Subcutaneous abdominal adipose tissue (tissue), 5 donors: Measurements from ENCODE around the gene RELB.

Experiments used
- H3K27ac ChIP-seq: one replicate; pipeline ENCODE4 v1.7.0; 2013; ENCODE audit warnings: low read depth, mild to moderate bottlenecking, inconsistent platforms, low read length, moderate library complexity
- H3K27me3 ChIP-seq, 5 donors: one replicate each; pipeline ENCODE4 v1.7.0; 2013; ENCODE audit warnings: low read length in 5 of 5, inconsistent platforms in 1 of 5; ENCODE audit not compliant: control insufficient read depth in 5 of 5, insufficient read depth in 4 of 5
- H3K36me3 ChIP-seq, 5 donors: one replicate each; pipeline ENCODE4 v1.7.0; 2013; ENCODE audit warnings: low read length in 5 of 5; ENCODE audit not compliant: control insufficient read depth in 5 of 5, insufficient read depth in 5 of 5
- H3K4me1 ChIP-seq, 5 donors: one replicate each; pipeline ENCODE4 v1.7.0; 2013; ENCODE audit warnings: low read length in 5 of 5, mild to moderate bottlenecking in 3 of 5, moderate library complexity in 1 of 5; ENCODE audit not compliant: control insufficient read depth in 5 of 5, insufficient read depth in 5 of 5
- H3K4me3 ChIP-seq, 5 donors: one replicate each; pipeline ENCODE4 v1.7.0; 2013; ENCODE audit warnings: low read length in 5 of 5, low read depth in 1 of 5
- H3K9ac ChIP-seq, 5 donors: one replicate each; pipeline ENCODE4 v1.7.0; 2013; ENCODE audit warnings: low read length in 5 of 5, mild to moderate bottlenecking in 4 of 5, moderate library complexity in 3 of 5
- H3K9me3 ChIP-seq, 5 donors: one replicate each; pipeline ENCODE4 v1.7.0; 2013; ENCODE audit warnings: low read length in 5 of 5; ENCODE audit not compliant: control insufficient read depth in 5 of 5
- donor health status: healthy.
- donor health status: healthy.
- donor health status: healthy.
- donor health status: healthy.
- donor health status: healthy.

RELB gene

DNA sequence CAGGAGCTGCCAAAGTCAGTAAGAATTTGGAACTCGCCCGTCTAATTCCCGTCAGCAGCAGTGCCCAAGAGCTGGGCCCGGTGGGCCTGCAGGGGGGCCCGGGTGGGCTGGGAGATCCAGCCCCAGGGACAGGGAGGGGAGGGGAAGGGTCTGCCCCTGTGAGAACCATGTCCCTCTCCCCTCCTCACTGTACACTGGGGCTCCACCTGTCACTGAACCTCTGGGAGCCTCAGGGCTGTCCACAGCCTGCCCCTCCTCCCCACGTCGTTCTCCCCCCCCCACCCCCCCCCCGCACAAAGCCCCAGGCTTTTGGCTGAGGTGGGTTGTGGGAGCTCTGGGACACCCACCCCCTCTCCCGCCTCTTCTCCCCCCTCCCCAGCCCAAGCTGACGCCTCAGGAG is 66.8 kb downstream of the RELB start:
- Histone ChIP-seq H3K36me3 (peaks cover 0 to 87% (median 75%) of the 10 kb centered on the region in 5 donors), H3K9me3 (no peaks in the 10 kb centered on the region), H3K4me3 (no peak overlapping the region), H3K27me3 (no peaks in the 10 kb centered on the region), H3K4me1 (peaks cover 0 to 3% (median 0%) of the 10 kb centered on the region in 5 donors), H3K27ac (no peak overlapping the region), H3K9ac (no peak overlapping the region)

DNA sequence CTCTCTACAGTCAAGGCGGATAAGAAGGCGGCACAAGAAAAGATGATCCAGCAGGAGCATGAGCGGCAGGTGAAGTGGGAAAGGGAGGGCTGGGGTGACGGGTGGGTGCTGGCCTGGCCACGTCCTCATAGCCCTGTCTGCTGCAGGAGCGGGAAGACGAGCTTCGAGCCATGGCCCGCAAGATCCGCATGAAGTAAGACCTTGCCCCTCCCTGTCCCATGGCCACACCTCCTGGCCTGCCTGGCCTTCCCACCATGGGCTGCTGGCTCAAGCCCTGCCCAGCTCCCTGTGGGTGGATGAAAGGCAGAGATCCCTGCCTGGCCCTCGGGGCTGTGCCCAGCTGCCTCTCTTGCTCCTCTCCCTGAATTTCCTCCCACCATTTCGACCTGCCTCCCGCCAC is 67.8 kb downstream of the RELB start:
- Histone ChIP-seq H3K4me1 (peaks cover 0 to 3% (median 0%) of the 10 kb centered on the region in 5 donors), H3K4me3 (no peak overlapping the region), H3K9ac (no peak overlapping the region), H3K9me3 (no peaks in the 10 kb centered on the region), H3K27ac (no peak overlapping the region), H3K27me3 (no peaks in the 10 kb centered on the region), H3K36me3 (peaks cover 0 to 79% (median 68%) of the 10 kb centered on the region in 5 donors)

DNA sequence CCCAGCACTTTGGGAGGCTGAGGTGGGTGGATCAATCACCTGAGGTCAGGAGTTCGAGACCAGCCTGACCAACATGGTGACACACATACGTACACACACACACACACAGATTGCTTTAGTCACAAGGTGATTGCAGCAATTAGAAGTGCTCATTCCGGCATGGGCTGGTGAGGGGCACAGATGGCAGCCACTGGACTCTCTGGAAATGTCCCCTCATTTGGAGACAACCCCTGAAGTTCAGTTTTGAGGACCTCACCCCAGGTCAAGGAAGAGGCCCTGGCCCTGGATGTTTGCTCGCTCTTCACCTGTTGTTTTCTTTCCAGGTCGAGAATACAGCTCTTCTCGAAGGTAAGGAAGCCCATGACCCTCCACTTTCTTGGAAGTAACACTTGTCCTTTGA is 69.0 kb downstream of the RELB start:
- H3K36me3 ChIP-seq, result peaks cover 0 to 68% (median 57%) of the 10 kb centered on the region in 5 donors
- no peak overlapping the region for H3K4me3 ChIP-seq
- H3K4me1 ChIP-seq, result peaks cover 0 to 8% (median 0%) of the 10 kb centered on the region in 5 donors
- H3K9me3 ChIP-seq, result no peaks in the 10 kb centered on the region
- no peak overlapping the region for H3K27ac ChIP-seq
- no peaks in the 10 kb centered on the region for H3K27me3 ChIP-seq
- no peak overlapping the region for H3K9ac ChIP-seq

DNA sequence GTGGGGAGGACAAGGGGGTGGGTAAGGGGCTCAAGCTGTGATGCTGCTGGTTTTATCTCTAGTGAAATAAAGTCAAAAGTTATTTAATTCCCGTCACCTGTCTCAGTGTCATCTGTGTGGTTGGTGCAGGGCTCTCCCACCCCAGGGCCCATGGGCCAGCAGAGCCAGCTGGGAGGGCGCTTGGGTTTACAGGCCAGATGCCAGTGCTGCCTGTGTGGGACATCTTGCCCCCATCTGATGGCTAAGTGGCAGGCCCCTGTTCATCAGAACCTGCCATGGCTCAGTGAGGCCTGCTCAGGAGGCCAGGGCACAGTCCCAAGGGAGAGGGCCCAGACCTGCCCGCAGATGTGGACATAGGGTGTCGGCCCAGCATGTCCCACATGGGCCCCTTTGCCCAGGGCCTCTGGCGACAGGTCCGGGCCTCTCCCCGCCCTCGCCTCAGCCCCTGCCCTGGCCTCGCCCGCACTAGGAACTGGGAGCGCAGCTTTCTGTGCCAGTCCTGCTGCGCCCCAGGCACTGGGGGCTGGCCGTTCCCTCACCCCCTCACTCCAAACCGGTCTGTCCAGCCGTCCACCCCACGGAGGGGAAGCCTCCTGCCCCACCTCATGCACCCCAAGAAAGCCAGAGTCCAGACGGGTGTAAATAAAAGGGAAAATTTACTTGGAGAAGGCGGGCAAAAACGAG is 69.7 kb downstream of the RELB start:
- Histone ChIP-seq H3K4me1 (peaks cover 0 to 14% (median 6%) of the 10 kb centered on the region in 5 donors), H3K27ac (no peak overlapping the region), H3K36me3 (peaks cover 0 to 61% (median 52%) of the 10 kb centered on the region in 5 donors)

DNA sequence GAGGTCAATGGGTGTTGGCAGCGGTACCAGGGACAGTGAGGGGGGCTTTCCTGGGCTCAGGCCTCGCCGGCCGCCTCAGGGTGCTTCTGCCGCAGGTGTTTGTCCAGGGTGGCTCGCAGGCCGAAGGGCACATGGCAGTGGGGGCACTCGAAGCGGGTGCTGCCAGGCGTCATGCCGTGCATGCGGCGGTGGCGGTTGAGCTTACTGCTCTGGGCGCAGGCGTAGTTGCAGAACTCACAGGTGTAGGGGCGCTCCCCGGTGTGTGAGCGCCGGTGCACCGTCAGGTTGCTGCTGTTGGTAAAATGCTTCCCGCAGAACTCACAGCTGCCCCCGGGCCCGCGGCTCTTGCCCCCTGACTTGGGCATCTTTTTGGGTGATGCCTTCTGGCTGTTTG is 70.3 kb downstream of the RELB start:
- no peak overlapping the region for H3K9ac ChIP-seq
- no peaks in the 10 kb centered on the region for H3K27me3 ChIP-seq
- H3K4me1 ChIP-seq, result peaks cover 0 to 19% (median 9%) of the 10 kb centered on the region in 5 donors
- H3K4me3 ChIP-seq, result no peak overlapping the region
- no peak overlapping the region for H3K27ac ChIP-seq
- H3K36me3 ChIP-seq, result peaks cover 0 to 59% (median 51%) of the 10 kb centered on the region in 5 donors
- no peaks in the 10 kb centered on the region for H3K9me3 ChIP-seq

More for the DNA sequence above, 69.7 kb downstream of the RELB start:
- no peak overlapping the region for H3K4me3 ChIP-seq
- no peak overlapping the region for H3K9ac ChIP-seq
- no peaks in the 10 kb centered on the region for H3K27me3 ChIP-seq
- no peaks in the 10 kb centered on the region for H3K9me3 ChIP-seq

DNA sequence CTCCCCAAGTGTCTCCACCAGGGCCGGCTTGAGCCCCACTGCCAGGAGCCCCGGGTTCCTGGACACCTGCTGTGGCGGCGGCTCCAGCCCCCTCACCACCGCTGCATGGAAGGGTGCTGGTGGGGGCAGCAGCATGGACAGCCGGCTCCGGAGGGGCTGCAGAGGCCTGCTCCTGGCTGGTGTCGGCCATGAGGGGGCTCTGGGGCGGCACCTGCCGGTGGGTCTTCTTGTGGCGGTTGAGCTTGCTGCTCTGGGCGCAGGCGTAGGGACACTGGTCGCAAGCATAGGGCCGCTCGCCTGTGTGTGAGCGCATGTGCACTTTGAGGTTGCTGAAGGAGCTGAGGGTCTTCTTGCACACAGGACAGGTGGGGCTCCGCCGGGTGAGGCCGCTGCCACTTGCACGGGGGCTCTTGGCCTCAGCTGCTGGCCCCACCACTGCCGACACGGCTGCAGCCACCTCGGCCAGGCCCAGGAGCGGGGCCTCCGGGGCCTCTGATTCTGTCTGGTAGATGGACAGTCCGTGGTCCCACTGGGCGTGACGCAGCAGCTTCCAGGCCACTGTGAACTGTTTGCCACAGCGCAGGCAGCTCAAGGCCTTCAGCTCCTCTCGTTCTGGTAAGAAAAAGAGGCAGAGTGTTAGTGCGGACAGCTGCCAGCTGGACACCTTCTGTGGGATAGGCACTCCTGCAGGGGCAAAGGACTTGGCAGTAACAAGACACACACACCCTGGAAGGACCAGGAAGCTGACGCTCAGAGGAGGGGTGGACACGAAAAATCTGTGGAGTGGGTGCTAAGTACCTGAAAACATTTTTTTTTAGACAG is 70.9 kb downstream of the RELB start:
- Histone ChIP-seq H3K4me1 (peaks cover 0 to 26% (median 15%) of the 10 kb centered on the region in 5 donors), H3K27me3 (no peaks in the 10 kb centered on the region), H3K27ac (no peak overlapping the region), H3K9ac (no peak overlapping the region), H3K36me3 (peaks cover 0 to 53% (median 45%) of the 10 kb centered on the region in 5 donors), H3K9me3 (no peaks in the 10 kb centered on the region), H3K4me3 (no peak overlapping the region)

DNA sequence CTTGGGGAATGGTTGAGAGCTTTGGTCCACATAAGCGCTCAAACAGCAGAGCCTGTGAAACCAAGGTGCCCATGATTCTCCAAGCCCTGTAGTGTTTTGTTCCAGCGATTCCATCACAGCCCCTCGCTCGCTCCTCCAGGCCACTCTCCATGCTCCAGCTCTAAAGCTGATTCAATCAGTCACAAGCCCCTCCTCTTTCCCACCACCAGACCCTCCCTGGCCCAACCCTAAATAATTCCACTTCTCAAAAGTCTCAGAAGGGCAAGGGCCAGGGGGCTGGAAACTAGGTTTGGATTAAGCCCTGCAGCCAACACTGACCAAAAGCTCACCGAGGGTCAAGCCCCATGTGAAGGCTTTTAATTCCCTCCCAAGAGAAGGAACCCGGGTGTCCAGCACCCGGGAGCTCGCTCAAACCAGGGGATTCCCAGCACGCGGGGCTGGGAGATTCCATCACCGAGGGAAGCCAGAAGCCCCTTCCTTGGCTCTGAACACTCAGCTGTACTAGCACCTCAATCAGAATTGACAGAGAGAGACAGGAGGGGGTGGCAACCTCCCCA is 73.6 kb downstream of the RELB start:
- no peaks in the 10 kb centered on the region for H3K27me3 ChIP-seq
- H3K4me1 ChIP-seq, result peaks cover 1 to 35% (median 25%) of the 10 kb centered on the region in 5 donors
- H3K9me3 ChIP-seq, result no peaks in the 10 kb centered on the region
- H3K27ac ChIP-seq, result no peak overlapping the region
- no peak overlapping the region for H3K9ac ChIP-seq
- H3K4me3 ChIP-seq, result no peak overlapping the region
- H3K36me3 ChIP-seq, result peaks cover 0 to 28% (median 22%) of the 10 kb centered on the region in 5 donors

DNA sequence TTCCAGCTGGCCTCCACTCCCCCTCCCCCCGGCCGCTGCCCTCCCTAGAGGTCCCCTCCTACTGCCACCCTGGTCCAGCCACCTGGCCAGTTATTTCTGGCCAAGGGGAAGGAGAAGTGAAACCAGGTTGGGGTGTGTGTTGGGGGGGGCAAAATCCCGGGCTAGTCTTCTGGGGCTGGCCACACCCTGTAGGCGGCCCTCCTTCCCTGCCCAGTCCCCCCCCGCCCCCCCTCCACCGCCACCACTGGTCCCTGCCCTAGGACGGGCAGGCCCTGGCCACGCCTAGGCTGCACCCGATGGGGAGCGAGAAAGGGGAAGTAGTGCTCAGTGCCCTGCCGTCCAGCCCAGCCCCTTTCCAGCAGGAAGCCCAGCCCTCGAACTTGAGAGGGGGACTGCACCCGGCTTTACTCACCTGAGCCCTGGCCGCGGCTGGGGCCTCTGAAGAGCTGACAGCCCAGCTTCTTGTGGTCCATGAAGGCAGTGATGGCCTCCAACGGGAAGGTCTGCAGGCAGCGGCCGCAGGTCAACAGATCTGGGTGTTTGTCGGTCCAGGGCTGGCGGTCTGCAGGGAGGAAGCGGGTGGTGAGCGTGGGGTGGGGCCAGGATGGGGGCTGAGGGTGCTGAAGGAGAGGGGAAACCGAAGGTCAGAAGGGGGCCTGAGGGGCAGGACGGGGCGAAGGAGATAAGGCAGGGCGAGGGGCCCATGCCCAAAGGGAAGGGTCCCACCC is 74.2 kb downstream of the RELB start:
- Histone ChIP-seq H3K9ac (peak overlapping the region in 3 of 5 donors; percentile 48 to 62 (median 56)), H3K9me3 (no peaks in the 10 kb centered on the region), H3K4me3 (peak overlapping the region in 4 of 5 donors; percentile 59 to 70 (median 61)), H3K27me3 (no peaks in the 10 kb centered on the region), H3K36me3 (peaks cover 0 to 21% (median 16%) of the 10 kb centered on the region in 5 donors), H3K27ac (no peak overlapping the region), H3K4me1 (peaks cover 5 to 41% (median 31%) of the 10 kb centered on the region in 5 donors)

DNA sequence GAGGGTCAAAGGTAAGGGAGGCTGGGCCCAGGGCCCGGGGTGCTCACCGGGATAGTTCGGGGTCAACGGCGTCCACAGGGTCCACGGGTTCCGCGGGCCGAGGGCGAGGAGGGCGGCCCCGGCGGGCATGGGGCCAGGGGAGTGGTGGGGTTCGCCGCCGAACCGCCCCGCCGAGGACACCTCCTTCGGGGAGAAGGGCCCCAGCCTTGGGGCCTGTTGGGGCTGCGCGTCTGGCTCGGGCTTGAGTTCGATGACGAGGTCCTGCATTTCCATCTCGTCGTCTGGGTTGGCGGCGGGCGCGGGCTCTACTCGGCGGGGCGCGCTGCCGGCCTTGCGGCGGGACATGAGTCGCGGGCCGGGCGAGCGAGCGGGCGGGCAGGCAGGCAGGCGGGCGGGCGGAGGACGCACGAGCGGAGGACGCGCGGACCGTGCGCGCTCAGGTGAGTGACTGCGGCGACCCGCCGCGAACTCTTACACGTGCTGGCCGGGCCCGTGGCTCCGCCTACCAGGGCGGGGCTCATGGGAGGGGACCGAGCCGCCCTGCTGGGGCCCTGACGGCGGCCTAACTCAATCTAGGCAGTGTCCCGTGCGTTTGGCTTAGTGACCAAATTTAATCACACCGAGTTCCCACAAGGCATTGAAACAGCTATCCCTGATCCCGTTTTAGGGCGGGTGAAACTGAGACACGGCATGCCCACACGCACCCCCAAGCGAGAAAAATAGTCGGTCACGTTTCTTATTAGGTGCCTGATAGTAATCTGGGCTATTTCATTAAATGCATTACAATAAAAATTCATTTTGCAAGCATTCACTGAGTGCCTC is 75.0 kb downstream of the RELB start, which contains the start of gene ZNF296:
ZNF296 (minus strand) TSS at position 450 of the 822 bp plus-strand sequence; CDS start at position 345, 105 bp downstream.
- H3K4me3 ChIP-seq, result peak within 1 kb of the TSS; percentile 45 to 70 (median 60)
- peaks cover 5 to 42% (median 36%) of the 10 kb centered on the region in 5 donors for H3K4me1 ChIP-seq
- H3K9ac ChIP-seq, result peak within 1 kb of the TSS; percentile 42 to 68 (median 56)
- peaks cover 0 to 14% (median 8%) of the 10 kb centered on the region in 5 donors for H3K36me3 ChIP-seq
- no peak within 1 kb of the TSS for H3K27ac ChIP-seq
- H3K9me3 ChIP-seq, result no peaks in the 10 kb centered on the region
- no peaks in the 10 kb centered on the region for H3K27me3 ChIP-seq
